ENCODE results near the gene MRPL32.

Gene MRPL32

DNA sequence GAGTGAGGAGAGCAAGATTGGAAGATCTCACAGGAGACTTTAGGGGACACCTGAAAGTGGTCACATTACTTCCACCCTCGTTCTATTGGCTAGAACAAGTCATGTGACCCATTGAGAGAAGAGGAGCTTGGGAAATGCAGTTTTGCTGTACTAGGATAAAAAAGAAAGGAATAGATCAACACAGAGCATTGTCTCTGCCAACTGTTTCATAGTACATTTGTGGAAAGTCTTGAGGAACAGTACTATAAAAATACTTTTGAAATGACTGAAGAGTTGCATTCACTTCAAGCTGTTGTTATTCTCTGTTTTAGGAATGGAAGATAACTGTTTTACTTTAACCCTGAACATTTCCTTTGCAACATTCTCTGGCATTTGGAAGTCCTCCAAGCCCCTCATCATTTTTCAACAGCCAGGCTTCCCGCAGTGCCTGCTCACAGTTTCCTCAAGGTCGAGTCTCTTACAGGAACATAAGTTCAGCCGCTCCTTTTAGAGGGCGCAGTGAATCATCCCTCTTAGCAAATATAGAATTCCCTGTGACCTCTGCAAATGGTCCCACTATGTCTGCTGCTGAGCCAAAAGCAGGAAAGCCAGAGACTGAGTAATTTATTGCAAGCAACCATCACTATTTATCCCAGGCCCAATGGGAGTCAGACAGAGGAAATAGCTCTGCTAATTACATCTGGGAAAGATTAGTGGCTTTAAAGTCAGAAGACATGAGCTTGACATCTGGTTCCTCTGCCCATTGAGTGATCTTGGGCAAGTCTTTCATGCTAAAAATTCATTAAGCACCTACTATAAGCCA lies 40.7 kb downstream of the MRPL32 start:
- no peak for DNase-seq

DNA sequence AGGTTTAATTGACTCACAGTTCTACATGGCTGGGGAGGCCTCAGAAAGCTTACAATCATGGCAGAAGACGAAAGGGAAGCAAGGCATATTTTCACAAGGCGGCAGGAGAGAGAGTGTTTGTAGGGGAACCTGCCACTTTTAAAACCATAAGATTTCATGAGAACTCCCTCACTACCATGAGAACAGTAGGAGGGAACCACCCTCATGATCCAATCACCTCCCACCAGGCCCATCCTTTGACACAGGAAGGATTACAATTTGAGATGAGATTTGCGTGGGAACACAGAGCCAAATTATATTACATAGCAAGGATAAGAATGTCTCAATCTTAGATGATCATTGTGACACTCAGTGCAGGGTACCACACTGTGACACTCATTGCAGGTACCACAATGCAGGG lies 44.2 kb downstream of the MRPL32 start:
- no peak for DNase-seq

DNA sequence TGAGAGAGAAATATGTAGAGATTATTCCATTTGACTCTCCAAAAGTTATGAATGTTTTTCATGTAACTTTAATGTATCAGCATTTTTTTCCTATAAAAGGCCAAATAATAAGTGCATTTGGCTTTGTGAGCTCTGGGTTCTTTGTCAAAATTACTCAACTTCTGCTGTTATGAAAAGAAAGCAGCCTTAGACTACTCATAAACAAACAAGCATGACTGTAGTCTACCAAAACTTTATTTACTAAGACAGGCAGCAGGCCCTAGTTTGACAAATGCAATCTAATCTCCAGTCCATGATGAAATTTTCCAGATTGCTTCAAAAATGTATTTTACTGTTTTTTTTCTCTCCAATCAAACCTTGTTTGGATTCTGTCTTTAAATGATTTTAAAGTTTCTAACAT lies 46.3 kb downstream of the MRPL32 start:
- no peak for DNase-seq

DNA sequence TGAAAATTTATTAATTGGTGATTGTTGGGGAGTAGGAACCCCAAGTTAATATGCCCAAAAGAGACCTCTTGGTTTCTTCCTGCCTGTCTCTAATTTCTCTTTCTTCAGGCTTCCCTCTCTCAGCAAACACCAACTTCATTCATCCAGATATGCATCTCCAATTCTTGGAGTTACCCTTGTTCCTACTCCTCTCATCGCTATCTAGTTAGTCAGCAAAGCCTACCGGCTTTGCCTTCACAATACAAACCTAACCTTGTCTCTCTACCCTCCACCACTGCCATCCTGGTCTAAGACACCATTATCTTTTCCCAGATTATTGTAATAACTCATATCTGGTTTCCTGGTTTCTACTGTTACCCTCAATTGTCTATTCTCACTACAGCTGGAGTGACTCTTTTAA lies 47.9 kb downstream of the MRPL32 start:
- DNase-seq = no peak

DNA sequence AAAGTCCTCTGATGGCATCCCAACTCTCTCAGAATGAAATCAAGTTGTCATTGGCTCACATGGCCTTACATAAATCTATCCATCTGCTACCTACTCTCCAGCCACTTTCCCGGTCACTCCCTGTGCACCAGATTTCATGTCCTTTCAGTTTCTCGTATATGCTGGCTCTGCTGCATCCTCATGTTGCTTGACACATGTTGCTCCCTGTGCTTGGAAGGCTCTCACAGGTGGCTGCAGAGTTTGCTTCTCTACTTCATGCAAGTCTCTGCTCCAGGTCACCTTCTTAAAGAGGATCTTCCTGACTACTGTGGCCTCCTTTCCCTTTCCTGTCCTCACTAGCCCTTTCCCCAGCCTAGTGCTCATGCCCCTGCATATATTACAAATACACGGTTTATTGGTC lies 48.3 kb downstream of the MRPL32 start:
- DNase-seq = no peak

DNA sequence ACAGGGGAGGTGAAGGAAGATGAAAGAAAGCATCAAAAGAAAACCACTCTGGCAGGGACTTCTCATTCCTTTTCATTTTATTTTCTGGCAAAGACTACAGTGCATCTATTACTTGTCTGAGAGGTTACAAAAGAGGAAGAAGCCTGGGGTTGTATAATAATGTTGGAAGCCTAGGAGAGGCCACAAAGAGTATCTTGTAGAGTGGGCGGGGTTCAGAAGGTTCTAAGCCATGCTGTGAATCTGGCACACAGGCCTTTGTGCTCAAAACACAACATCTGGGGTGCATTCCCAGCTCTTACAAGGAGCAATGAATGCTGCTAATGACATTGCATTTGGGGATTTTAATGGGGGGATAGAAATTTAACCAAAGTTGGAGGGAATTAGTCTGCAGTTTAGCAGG lies 49.4 kb downstream of the MRPL32 start:
- DNase-seq = no peak

DNA sequence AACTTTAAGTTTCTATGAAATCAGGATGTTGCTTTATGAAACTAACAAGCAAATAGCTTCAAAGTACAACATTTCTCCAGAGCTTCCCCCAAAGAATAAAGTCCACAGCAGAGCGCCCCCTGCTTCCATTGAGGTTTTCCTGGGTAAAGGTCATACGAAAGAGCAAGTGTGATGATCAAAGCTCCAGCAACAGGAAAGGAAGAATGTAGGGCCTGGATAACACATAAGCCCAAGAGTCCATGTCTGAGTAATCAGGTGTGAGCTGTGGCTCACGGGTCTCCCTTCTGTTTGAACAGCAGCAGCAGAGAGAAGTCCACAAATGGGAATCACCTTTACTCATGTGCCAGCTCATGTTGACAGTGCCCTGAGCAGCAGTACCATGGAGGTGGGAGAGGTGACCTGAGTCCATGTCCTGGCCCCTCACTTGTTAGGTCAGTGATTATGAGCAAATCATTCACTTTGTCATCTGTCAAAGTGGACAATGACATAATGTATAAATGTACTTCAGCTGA lies 50.5 kb downstream of the MRPL32 start:
- no peak for DNase-seq

DNA sequence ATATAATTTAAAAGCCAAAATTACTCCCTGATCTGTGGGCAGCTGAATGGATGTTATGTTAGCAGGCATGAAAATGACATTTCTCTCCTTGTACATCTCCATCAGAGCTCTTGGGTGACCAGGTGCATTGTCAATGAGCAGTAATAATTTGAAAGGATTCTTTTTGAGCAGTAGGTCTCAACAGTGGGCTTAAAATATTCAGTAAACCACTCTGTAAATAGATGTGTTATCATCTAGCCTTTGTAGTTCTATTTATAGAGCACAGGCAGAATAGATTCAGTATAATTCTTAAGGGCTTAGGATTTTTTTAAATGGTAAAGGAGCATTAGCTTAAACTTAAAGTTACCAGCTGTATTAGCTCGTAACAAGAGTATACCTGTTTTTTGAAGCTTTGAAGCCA lies 52.0 kb downstream of the MRPL32 start:
- no peak for DNase-seq

DNA sequence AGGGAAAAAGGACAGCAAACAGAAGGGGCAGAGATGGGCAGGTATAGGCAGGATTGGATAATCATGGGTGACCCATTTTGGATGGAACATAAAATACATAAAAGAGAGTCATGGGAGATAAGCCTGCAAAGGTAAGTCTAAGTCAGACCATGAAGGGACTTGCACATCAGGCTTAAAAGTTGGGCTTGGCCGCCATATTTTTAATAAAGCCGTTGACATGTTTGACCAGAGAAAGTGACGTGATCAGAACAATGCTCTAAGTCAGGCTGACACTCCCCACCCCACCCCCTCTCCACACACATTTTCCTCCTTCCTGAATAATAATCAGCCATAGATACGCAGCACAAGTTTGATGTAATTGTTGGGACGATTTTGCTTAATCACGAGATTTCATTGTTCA lies 54.0 kb downstream of the MRPL32 start:
- DNase-seq = no peak

DNA sequence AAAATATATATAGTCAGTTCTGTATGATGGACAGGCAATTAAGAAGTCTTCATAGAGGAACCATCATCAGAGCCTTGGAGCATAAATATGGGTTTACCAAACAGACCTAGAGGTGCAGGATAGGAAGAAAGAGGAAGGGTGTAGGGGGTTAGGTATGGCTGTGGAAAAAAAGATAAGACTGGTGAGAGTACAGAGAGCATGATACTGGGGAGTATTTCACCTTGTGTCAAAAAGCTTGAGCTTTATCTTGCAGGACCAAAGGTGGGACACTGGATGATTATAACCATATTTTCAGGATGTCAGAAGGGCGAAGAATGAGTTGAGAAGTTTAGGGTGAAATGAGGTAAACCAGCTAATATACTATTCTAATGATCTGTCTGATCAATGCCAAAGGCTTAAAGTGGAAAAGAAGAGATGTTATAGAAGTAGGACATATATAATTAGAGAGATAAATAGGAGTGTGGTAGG lies 54.6 kb downstream of the MRPL32 start:
- DNase-seq = no peak

All from NCI-H1105 (cell line).